Activated T-helper 1 cell treated with anti-CD3 and anti-CD28 coated beads, Interleukin-12 subunit alpha, Interleukin-12 subunit beta, Interleukin-2, Interleukin-4 antibody, amounts not matched to agents 30 ng/mL and 10 ng/mL and 1 ng/mL, durations not matched to agents 14 hours and 24 hours and 36 hours (primary cell): ENCODE data around the gene GRIK1. TPM values are rescaled to one million over a fixed set of nuclear protein-coding genes. Genes with fewer than 3 reads are reported as not detected.

Experiments used
- DNase-seq: peaks from one replicate; pipeline ENCODE4 v3.0.0; 2021; ENCODE audit warnings: low spot score
- H3K27ac Mint-ChIP-seq: one replicate; pipeline ENCODE4 v1.8.0; 2021; ENCODE audit warnings: mild to moderate bottlenecking, mixed read lengths
- H3K27me3 Mint-ChIP-seq: one replicate; pipeline ENCODE4 v1.8.0; 2022; ENCODE audit warnings: mild to moderate bottlenecking, moderate library complexity, mixed read lengths; ENCODE audit not compliant: insufficient read depth
- H3K36me3 Mint-ChIP-seq: one replicate; pipeline ENCODE4 v1.8.0; 2021; ENCODE audit warnings: low read depth, mixed read lengths
- H3K4me1 Mint-ChIP-seq: one replicate; pipeline ENCODE4 v1.8.0; 2021; ENCODE audit warnings: low read depth, mixed read lengths
- H3K4me3 Mint-ChIP-seq: one replicate; pipeline ENCODE4 v1.8.0; 2021; ENCODE audit warnings: mild to moderate bottlenecking, moderate library complexity, mixed read lengths
- H3K9me3 Mint-ChIP-seq: one replicate; pipeline ENCODE4 v1.8.0; 2021; ENCODE audit warnings: mixed read lengths
- intact Hi-C: fragments of 100-400 bp; cut with micrococcal nuclease; formaldehyde crosslinking; loops from one replicate; pipeline ENCODE4 v1.15.1; 2024
- total RNA-seq: library from RNA; stranded (reverse); gene quantifications from 2 replicates; pipeline ENCODE4 v1.2.3, GENCODE V29; 2022

Gene GRIK1
- total RNA-seq, 1 donor from 2014 or later = not detected

- no peaks in the 10 kb centered on the region for H3K36me3 Mint-ChIP-seq
- H3K27ac Mint-ChIP-seq = no peak overlapping the region
- DNase-seq = no peak
- no peaks in the 10 kb centered on the region for H3K9me3 Mint-ChIP-seq
- intact Hi-C loops = no loop called here
- H3K4me1 Mint-ChIP-seq = no peaks in the 10 kb centered on the region
- H3K27me3 Mint-ChIP-seq = no peaks in the 10 kb centered on the region
- no peak overlapping the region for H3K4me3 Mint-ChIP-seq
Measured at GRCh38 chr21:29818383-29818921, 121.3 kb downstream of the GRIK1 start.

- H3K27ac Mint-ChIP-seq = no peak overlapping the region
- H3K4me3 Mint-ChIP-seq = no peak overlapping the region
- intact Hi-C loops = no loop called here
- no peak for DNase-seq
- H3K4me1 Mint-ChIP-seq = no peaks in the 10 kb centered on the region
- H3K27me3 Mint-ChIP-seq = no peaks in the 10 kb centered on the region
- no peaks in the 10 kb centered on the region for H3K9me3 Mint-ChIP-seq
- H3K36me3 Mint-ChIP-seq = no peaks in the 10 kb centered on the region
Measured at GRCh38 chr21:29817450-29817849, 122.3 kb downstream of the GRIK1 start.

DNA sequence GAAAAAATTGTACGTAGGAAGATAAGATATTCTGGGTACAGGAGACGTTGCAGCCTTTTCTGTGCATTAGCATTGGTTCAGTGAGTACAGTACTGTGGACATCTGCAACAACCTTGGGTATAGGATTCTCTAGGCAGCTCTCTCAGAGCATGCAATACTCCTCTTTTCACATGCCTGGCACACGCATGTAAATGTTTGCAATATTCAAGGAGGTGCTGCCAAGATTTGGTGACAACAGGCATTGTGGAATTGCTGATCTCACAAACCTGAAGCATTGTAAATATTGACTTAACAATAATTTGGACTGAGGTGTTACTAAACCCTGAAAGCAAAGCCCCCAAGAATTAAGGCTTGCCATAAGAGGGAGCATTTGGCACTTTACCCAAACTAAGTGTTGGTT is 126.8 kb downstream of the GRIK1 start:
- H3K27me3 Mint-ChIP-seq = no peaks in the 10 kb centered on the region
- H3K9me3 Mint-ChIP-seq = no peaks in the 10 kb centered on the region
- H3K4me3 Mint-ChIP-seq = no peak overlapping the region
- H3K36me3 Mint-ChIP-seq = no peaks in the 10 kb centered on the region
- H3K4me1 Mint-ChIP-seq = no peaks in the 10 kb centered on the region
- intact Hi-C loops = no loop called here
- no peak for DNase-seq
- no peak overlapping the region for H3K27ac Mint-ChIP-seq

- Mint-ChIP-seq H3K36me3 (no peaks in the 10 kb centered on the region), H3K9me3 (no peaks in the 10 kb centered on the region), H3K27ac (no peak overlapping the region), H3K4me1 (no peaks in the 10 kb centered on the region), H3K27me3 (peaks cover 2% of the 10 kb centered on the region), H3K4me3 (no peak overlapping the region)
- DNase-seq = no peak
- intact Hi-C loops = no loop called here
Measured at GRCh38 chr21:29810871-29811270, 128.9 kb downstream of the GRIK1 start.

GRCh38 chr21:29808153-29808552 is 131.6 kb downstream of the GRIK1 start:
- Mint-ChIP-seq H3K4me3 (no peak overlapping the region), H3K36me3 (no peaks in the 10 kb centered on the region), H3K9me3 (no peaks in the 10 kb centered on the region), H3K27ac (no peak overlapping the region), H3K4me1 (no peaks in the 10 kb centered on the region), H3K27me3 (peaks cover 2% of the 10 kb centered on the region)
- DNase-seq = no peak
- intact Hi-C loops = no loop called here

DNA sequence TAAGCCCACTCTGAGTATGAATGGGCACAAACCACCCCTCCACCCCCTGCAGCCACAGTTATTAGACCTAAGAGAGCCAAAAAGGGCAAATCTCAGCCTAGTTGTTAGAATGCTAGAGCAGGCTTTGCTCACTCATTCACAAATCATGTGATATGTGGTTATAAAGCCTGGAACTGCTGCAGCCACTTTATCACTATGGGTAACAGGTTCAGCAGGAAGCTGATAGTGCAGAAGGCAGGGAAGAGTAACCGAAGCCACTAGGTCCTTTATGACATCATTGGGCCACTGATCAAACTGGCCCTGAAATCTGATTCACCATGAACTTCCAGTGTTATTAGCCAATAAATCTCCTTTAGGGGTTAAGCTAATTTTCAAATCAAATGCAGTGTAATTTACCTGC is 134.7 kb downstream of the GRIK1 start:
- H3K4me1 Mint-ChIP-seq = no peaks in the 10 kb centered on the region

DNA sequence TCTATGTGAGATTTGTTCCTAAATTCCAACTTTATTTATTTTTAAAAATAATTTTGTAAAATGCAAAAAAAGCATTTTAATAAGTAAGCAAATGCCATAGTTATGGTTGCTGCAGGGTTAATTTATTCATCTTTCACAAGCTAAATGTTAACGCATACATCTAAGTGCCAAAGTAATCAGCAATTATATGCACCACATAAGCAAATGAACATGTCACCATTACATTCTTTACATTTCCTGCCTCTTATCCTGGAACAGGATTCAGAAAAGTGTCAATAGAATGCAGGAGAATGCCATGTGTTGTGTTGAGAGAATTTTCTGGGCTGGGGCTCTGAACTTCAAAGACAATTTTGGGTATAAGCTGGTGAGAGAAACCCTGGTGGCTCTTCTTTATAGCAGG is 136.6 kb downstream of the GRIK1 start:
- no peak for DNase-seq
- peaks cover 2% of the 10 kb centered on the region for H3K27me3 Mint-ChIP-seq
- H3K27ac Mint-ChIP-seq = no peak overlapping the region
- H3K4me1 Mint-ChIP-seq = no peaks in the 10 kb centered on the region
- H3K36me3 Mint-ChIP-seq = no peaks in the 10 kb centered on the region
- no peaks in the 10 kb centered on the region for H3K9me3 Mint-ChIP-seq
- intact Hi-C loops = no loop called here
- H3K4me3 Mint-ChIP-seq = no peak overlapping the region

More for the DNA sequence above, 134.7 kb downstream of the GRIK1 start:
- Mint-ChIP-seq H3K36me3 (no peaks in the 10 kb centered on the region), H3K27ac (no peak overlapping the region), H3K4me3 (no peak overlapping the region), H3K27me3 (peaks cover 2% of the 10 kb centered on the region), H3K9me3 (no peaks in the 10 kb centered on the region)
- no peak for DNase-seq
- intact Hi-C loops = no loop called here

- H3K27ac Mint-ChIP-seq = no peak overlapping the region
- H3K27me3 Mint-ChIP-seq = no peaks in the 10 kb centered on the region
- H3K4me1 Mint-ChIP-seq = no peaks in the 10 kb centered on the region
- H3K36me3 Mint-ChIP-seq = no peaks in the 10 kb centered on the region
- intact Hi-C loops = no loop called here
- H3K9me3 Mint-ChIP-seq = no peaks in the 10 kb centered on the region
- H3K4me3 Mint-ChIP-seq = no peak overlapping the region
- DNase-seq = no peak
Measured at GRCh38 chr21:29801122-29801521, 138.7 kb downstream of the GRIK1 start.

- intact Hi-C loops = no loop called here
- Mint-ChIP-seq H3K4me1 (no peaks in the 10 kb centered on the region), H3K9me3 (no peaks in the 10 kb centered on the region), H3K4me3 (no peak overlapping the region), H3K27ac (no peak overlapping the region), H3K36me3 (no peaks in the 10 kb centered on the region), H3K27me3 (no peaks in the 10 kb centered on the region)
- DNase-seq = no peak
Measured at GRCh38 chr21:29800056-29800455, 139.7 kb downstream of the GRIK1 start.

- Mint-ChIP-seq H3K27me3 (no peaks in the 10 kb centered on the region), H3K36me3 (no peaks in the 10 kb centered on the region), H3K9me3 (no peaks in the 10 kb centered on the region), H3K27ac (no peak overlapping the region), H3K4me1 (no peaks in the 10 kb centered on the region), H3K4me3 (no peak overlapping the region)
- intact Hi-C loops = no loop called here
- DNase-seq = no peak
Measured at GRCh38 chr21:29798840-29799239, 141.0 kb downstream of the GRIK1 start.

- no peaks in the 10 kb centered on the region for H3K9me3 Mint-ChIP-seq
- DNase-seq = no peak
- H3K27me3 Mint-ChIP-seq = no peaks in the 10 kb centered on the region
- H3K4me1 Mint-ChIP-seq = no peaks in the 10 kb centered on the region
- H3K27ac Mint-ChIP-seq = no peak overlapping the region
- no peak overlapping the region for H3K4me3 Mint-ChIP-seq
- no peaks in the 10 kb centered on the region for H3K36me3 Mint-ChIP-seq
- intact Hi-C loops = no loop called here
Measured at GRCh38 chr21:29797155-29797554, 142.6 kb downstream of the GRIK1 start.

- H3K4me1 Mint-ChIP-seq = no peaks in the 10 kb centered on the region
- no peak for DNase-seq
- H3K36me3 Mint-ChIP-seq = no peaks in the 10 kb centered on the region
- H3K27me3 Mint-ChIP-seq = no peaks in the 10 kb centered on the region
- H3K27ac Mint-ChIP-seq = no peak overlapping the region
- intact Hi-C loops = no loop called here
- H3K9me3 Mint-ChIP-seq = no peaks in the 10 kb centered on the region
- H3K4me3 Mint-ChIP-seq = no peak overlapping the region
Measured at GRCh38 chr21:29793712-29794111, 146.1 kb downstream of the GRIK1 start.

DNA sequence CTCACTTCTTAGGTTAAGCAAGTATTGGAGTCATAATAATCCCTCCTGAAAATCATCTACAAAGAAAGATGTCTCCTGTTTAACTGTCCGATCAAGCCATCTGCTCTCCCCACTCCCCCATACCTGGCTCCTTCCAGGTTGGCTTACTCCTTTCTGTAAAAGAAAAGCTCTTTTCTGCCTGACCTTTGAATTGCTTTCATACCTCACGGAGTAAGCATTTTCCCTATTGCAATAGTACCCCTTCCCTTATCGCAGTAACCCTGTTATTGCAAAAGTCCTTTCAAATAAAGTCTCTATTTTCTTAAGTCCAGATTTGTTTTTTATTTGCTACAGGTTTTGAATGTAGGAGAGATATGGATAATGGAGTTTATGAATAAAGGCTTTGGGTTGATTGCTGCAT is 150.4 kb downstream of the GRIK1 start:
- no peaks in the 10 kb centered on the region for H3K36me3 Mint-ChIP-seq
- DNase-seq = no peak
- H3K4me1 Mint-ChIP-seq = no peaks in the 10 kb centered on the region
- intact Hi-C loops = no loop called here
- H3K27me3 Mint-ChIP-seq = no peaks in the 10 kb centered on the region
- H3K4me3 Mint-ChIP-seq = no peak overlapping the region
- no peak overlapping the region for H3K27ac Mint-ChIP-seq
- H3K9me3 Mint-ChIP-seq = no peaks in the 10 kb centered on the region

DNA sequence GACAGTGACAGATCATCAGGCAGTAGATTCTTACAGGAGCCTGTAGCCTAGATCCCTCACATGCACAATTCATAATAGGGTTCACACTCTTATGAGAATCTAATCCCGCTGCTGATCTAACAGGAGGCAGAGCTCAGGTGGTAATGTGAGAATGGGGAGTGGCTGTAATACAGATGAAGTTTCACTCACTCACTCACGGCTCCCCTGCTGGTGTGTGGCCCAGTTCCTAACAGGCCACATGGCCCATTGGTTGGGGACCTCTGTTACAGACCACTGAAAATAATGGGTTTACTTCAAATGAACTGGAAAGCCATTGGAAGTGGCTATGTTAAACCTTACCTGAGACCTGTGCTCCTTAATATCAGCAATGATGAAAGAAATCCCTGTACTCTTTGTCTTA is 151.0 kb downstream of the GRIK1 start:
- no peaks in the 10 kb centered on the region for H3K4me1 Mint-ChIP-seq
- no peaks in the 10 kb centered on the region for H3K27me3 Mint-ChIP-seq
- no peak overlapping the region for H3K4me3 Mint-ChIP-seq
- no peak overlapping the region for H3K27ac Mint-ChIP-seq
- intact Hi-C loops = no loop called here
- DNase-seq = no peak
- no peaks in the 10 kb centered on the region for H3K9me3 Mint-ChIP-seq
- H3K36me3 Mint-ChIP-seq = no peaks in the 10 kb centered on the region
